OCI-M1 (cell line): Measurements from ENCODE around the gene DUSP22.
"Not testable (repeated sequence)": the region's sequence is repeated elsewhere in the genome, so short reads cannot be mapped to it uniquely, and the experiment has no call there.

Experiments used
- DNase-seq: peaks from one replicate; lab custom pipeline; 2025; lab: John Stamatoyannopoulos, UW

The DUSP22 gene, protein sequence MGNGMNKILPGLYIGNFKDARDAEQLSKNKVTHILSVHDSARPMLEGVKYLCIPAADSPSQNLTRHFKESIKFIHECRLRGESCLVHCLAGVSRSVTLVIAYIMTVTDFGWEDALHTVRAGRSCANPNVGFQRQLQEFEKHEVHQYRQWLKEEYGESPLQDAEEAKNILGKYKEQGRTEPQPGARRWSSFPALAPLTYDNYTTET

DNA sequence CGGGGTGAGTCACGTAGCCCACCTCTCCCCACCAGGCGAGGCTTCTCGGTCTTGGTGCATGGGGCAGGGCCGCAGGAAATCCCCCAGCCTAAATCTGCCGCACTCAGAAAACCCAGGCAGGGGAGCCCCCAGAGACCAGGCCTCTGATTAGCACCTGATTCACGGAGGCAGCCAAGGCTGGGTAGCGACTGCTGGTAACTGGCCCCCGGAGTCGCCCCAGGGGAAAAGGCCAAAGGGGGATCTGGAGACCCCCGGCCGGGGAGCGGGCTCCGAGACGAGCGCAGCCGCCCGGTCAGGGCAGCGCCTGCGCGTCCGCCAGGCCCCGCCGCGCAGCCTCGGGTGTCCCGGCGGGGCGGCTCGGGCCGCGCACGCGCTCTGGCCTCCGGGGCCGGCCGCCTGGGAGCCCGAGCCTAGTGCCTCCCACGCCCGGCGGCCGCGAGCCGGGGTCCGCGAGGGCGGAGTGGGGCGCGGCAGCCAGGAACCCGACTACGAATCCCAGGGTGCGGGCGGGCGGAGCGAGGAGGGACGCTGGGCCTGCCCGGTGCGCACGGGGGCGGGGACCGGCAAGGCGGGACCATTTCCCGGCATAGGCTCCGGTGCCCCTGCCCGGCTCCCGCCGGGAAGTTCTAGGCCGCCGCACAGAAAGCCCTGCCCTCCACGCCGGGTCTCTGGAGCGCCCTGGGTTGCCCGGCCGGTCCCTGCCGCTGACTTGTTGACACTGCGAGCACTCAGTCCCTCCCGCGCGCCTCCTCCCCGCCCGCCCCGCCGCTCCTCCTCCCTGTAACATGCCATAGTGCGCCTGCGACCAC lies at the start of gene DUSP22:
Gene DUSP22, plus strand, starts transcription at position 791 of the 809 bp plus-strand sequence. CDS start 53 bp downstream, outside the sequence.
- DNase-seq = no peak

DNA sequence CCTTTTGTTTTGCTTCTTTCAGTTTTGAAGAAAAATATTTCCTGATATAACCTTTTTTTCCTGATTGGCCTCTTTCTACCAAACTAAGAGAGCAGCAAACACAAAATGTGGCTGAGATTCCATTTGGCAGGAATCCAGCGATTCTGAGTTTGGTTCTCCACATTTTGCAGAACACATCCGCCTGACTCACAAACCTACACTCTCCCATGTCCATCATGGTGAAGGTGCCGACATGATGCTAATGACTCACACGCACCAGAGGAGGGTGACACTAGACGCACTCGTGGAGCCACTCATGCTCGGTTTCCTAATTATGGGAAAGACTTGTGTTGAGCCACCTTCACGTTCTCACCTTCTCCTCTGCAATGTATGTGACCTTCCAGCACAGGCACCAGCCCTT lies 45.9 kb upstream of the DUSP22 start:
- DNase-seq = no peak

DNA sequence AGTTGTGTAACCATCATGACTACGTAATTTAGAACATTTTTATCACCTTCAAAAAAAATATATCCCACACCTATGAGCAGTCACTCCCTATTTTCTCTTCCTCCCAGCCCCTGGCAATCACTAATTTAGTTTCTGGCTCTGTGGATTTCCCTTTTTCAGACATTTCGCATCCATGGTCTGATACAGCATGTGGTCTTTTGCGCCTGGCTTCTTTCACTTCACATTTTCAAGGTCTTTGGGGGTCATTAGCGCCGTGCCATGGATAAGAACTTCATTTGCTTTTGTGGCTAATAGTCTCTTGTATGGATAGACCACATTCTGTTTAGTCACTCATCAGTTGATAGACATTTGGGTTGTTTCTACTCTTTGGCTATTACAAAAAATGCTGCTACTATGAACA lies 44.9 kb upstream of the DUSP22 start:
- no peak for DNase-seq

GRCh38 chr6:248046-248445 lies 44.2 kb upstream of the DUSP22 start:
- DNase-seq = not testable (repeated sequence)

- no peak for DNase-seq
Measured at GRCh38 chr6:250676-251075, 41.6 kb upstream of the DUSP22 start.

DNA sequence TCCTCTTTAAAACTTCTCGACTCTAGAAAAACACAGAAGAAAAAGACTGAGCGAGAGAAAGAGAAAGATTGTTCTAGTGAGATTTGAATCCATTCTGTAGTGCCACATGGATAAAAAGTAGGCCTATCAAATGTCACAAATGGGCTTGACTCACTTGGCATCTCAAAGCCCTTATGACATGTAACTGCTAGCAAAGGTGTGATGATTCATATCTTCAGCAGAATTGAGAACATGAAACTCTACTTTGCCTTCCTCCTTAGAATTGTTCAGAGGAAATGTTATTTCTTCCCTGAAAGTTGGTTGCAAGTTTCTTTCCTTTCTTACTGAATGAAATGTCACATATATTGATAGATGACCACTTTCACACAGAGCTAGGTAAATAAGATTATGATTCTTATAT lies 40.4 kb upstream of the DUSP22 start:
- no peak for DNase-seq

GRCh38 chr6:252775-253535 lies 39.3 kb upstream of the DUSP22 start:
- no peak for DNase-seq

DNA sequence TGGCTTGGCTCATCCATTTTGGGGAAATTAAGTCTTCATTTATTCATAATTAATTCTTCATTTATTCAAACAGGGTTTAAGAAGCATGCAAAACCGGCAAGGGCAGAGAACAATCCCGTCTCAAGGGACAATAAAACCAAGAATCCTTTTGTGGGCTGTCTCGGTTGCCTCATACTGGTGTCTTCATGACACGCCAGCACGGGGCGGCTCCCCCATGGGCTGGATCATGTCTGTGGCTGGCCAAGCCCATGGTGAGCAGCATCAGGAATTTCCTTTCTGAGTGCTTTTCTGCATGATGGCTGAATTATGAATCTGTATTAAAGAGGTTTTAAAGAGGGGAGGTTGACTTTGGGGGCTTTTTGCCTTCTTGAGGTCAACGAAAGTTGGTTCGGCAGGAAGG lies 38.3 kb upstream of the DUSP22 start:
- no peak for DNase-seq

DNA sequence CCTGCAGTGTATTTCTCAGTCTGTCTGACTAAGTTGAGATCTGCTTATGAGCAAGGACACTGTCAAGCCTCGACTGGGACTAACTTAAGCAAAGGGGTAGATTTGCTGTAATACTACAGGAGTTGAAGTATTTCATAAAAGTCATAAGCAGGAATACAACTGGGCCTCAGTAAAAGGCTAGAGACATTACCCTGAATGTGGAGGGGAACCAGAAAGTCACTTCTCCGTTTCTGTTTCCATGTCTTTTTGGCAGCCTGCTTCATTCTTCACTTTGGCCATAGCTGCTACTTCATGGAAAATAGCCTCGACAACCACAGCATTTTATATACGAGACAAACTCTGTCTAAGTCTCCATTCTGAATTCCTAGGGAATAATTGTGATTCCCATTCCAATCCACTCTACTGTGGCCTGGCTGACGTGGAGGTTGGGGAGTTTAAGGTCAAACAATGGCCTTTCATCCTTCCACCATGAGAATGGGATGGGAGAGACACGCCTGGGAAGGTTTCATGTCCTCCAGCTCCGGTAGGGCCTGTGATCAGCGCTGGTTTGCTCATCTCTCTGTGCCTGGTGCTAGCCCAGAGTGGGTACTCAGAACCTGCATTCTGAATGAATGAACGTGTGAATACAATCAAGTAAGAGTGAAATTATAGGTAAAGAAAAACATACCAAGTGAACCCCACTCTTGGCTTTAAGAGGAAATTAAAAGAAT lies 37.1 kb upstream of the DUSP22 start:
- DNase-seq = no peak

DNA sequence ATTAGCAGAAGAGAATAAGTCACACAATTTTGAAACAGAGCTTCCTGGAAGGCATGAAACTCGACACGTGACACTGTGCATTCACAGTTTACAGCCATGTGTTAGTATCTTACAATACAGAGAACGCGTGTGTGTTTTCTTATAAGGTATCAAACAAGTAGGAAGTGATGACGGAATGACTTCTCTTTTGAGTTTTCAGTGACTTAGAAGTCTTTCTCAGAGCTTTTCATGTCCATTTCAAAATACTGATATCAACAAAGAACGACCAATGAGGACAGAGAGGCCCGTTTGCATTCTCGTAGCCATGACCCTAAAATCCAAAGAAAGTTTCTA lies 36.6 kb upstream of the DUSP22 start:
- no peak for DNase-seq

DNA sequence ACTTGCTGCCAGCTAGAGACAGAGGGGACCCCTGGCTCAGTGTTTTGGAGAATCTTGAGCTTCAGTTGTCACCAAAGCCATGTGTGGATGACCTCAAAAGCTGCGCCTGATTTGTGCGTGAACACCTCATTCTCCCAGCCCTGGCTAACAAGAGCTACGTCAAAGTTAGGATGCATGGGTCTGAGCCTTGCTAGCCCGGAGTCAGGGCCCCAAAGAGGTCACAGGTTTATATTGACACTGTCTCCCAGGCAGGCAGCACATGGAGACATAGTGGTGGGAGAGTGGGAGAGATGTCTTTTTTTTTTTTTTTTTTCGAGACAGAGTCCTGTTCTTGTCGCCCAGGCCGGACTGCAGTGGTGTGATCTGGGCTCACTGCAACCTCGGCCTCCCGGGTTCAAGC lies 36.1 kb upstream of the DUSP22 start:
- no peak for DNase-seq

- DNase-seq = no peak
Measured at GRCh38 chr6:257031-257725, 35.1 kb upstream of the DUSP22 start.

- DNase-seq = no peak
Measured at GRCh38 chr6:257774-258173, 34.5 kb upstream of the DUSP22 start.

DNA sequence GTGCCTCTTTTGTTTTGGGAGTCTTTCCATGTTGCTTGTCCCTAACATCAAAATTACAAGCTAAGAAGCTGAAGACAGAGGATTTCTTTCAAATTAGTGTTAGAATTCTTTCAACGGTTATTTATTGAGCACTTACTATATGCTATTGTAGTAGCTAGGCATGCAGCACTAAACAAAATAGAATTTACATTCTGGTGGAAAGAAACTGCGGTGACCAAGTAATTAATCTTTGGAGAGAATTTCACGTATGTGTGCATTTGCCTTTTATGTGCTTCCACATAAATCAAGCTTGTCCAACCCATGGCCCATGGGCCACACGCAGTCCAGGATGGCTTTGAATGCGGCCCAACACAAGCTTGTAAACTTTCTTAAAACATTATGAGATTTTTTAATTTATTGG lies 33.0 kb upstream of the DUSP22 start:
- no peak for DNase-seq

GRCh38 chr6:259901-260508 lies 32.3 kb upstream of the DUSP22 start:
- no peak for DNase-seq

GRCh38 chr6:264626-265025 lies 27.7 kb upstream of the DUSP22 start:
- DNase-seq = no peak

DNA sequence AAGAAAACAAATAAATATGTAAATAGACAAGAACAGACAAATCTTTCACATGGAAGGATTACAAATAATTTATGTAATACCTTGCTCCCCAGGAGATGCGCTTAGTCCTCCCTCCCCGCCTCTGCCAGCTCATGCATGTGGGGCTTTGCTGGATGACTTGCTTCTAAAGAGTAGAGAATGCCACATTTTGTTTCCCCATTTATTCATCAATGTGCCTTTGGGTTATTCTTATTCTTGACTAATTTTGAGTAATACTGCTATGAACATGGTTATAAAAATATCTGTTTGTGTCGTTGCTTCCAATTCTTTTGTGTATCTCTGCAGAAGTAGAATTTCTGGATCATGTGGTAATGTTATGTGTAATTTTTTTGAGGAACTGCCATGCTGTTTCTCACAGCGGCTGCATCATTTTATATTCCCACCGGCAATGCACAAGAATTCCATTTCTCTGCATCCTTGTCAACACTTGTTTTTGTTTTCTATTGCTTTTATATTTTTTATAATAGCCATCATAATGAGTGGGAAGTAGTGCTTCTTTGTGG lies 23.8 kb upstream of the DUSP22 start:
- no peak for DNase-seq

DNA sequence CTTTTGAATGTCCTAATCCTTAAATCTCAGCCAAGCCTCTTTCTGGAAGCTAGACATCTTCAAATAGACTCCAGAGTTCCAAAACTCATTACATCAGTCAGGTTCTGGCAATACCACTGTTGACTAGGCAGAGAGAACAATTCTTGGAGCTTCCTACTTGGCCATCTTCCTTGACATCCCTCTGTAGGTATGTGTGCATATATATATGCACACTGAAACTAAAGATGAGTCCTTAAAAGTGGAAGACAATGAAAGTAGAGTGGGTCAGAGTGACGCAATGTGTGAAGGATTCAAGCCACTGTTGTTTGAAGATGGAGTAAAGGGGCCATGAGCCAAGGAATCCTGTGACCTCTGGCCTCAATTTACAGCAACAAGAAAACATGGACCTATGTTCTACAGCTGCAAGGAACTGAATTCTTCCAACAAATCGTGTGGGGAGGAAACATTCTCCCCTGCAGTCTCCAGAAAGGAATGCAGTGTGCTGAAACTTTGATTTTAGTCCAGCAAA lies 18.7 kb upstream of the DUSP22 start:
- DNase-seq = no peak

- DNase-seq = no peak
Measured at GRCh38 chr6:277746-278145, 14.5 kb upstream of the DUSP22 start.

DNA sequence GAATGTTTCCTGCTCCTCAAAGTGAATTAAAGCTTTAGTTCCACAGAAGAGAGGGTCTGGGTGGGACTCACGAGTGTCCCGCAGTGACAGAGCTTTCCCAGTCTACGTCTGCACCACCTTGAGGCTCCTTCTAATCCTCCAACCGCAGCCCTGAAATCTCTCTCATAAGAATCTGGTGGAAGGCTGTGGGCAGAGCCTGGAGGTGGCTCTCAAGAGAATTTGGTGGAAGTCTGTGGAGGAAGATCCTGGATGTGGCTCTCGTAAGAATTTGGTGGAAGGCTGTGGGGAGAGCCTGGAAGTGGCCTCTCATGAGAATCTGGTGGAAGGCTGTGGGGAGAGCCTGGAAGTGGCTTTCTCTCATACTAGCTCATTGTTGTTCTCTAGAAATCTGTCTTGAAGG lies 13.8 kb upstream of the DUSP22 start:
- DNase-seq = no peak
